Endothelial cell (in vitro differentiated cells): ENCODE measurements around the gene POLD2. TPM values are rescaled to one million over a fixed set of nuclear protein-coding genes. Genes with fewer than 3 reads are reported as not detected.

Source experiments
- DNase-seq: peaks from one replicate; pipeline ENCODE4 v3.0.0; 2021; ENCODE audit warnings: low spot score
- H3K27ac Mint-ChIP-seq: one replicate; pipeline ENCODE4 v1.8.0; 2021; ENCODE audit warnings: mixed read lengths, inconsistent platforms; ENCODE audit not compliant: unreplicated experiment
- H3K27me3 Mint-ChIP-seq: one replicate; pipeline ENCODE4 v1.8.0; 2021; ENCODE audit warnings: mild to moderate bottlenecking, moderate library complexity, mixed read lengths, inconsistent platforms; ENCODE audit not compliant: unreplicated experiment
- H3K36me3 Mint-ChIP-seq: one replicate; pipeline ENCODE4 v1.8.0; 2021; ENCODE audit warnings: mild to moderate bottlenecking, low read depth, mixed read lengths, inconsistent platforms; ENCODE audit not compliant: unreplicated experiment
- H3K4me1 Mint-ChIP-seq: one replicate; pipeline ENCODE4 v1.8.0; 2021; ENCODE audit warnings: mild to moderate bottlenecking, mixed read lengths, inconsistent platforms; ENCODE audit not compliant: unreplicated experiment
- H3K4me3 Mint-ChIP-seq: one replicate; pipeline ENCODE4 v1.8.0; 2021; ENCODE audit warnings: mild to moderate bottlenecking, mixed read lengths, inconsistent platforms; ENCODE audit not compliant: unreplicated experiment
- H3K9me3 Mint-ChIP-seq: one replicate; pipeline ENCODE4 v1.8.0; 2021; ENCODE audit warnings: mixed read lengths, inconsistent platforms; ENCODE audit not compliant: unreplicated experiment
- total RNA-seq: library from RNA; stranded (reverse); fragmentation: NEBNext Ultra II Directional; extraction: Animal tissue kit (Norgen Biotek cat#: 25700); gene quantifications from one replicate; pipeline ENCODE4 v1.2.1, GENCODE V29; 2021; ENCODE audit not compliant: unreplicated experiment
- TF ChIP-seq, protein P1 (sequence below): fragments of 200-600 bp; sonication (generic); IDR thresholded peaks from one replicate; pipeline ENCODE4 v1.5.0; 2021; ENCODE audit warnings: antibody characterized with exemption; ENCODE audit not compliant: unreplicated experiment

Gene POLD2
- total RNA-seq, 1 donor from 2014 or later = 39.9 TPM

- peaks cover 10% of the 10 kb centered on the region for H3K4me1 Mint-ChIP-seq
- H3K27me3 Mint-ChIP-seq = peaks cover 13% of the 10 kb centered on the region
- no peaks in the 10 kb centered on the region for H3K9me3 Mint-ChIP-seq
- H3K27ac Mint-ChIP-seq = no peak overlapping the region
- peaks cover under 1% of the 10 kb centered on the region for H3K36me3 Mint-ChIP-seq
- H3K4me3 Mint-ChIP-seq = no peak overlapping the region
- DNase-seq = no peak
- TF ChIP-seq, protein P1, sequence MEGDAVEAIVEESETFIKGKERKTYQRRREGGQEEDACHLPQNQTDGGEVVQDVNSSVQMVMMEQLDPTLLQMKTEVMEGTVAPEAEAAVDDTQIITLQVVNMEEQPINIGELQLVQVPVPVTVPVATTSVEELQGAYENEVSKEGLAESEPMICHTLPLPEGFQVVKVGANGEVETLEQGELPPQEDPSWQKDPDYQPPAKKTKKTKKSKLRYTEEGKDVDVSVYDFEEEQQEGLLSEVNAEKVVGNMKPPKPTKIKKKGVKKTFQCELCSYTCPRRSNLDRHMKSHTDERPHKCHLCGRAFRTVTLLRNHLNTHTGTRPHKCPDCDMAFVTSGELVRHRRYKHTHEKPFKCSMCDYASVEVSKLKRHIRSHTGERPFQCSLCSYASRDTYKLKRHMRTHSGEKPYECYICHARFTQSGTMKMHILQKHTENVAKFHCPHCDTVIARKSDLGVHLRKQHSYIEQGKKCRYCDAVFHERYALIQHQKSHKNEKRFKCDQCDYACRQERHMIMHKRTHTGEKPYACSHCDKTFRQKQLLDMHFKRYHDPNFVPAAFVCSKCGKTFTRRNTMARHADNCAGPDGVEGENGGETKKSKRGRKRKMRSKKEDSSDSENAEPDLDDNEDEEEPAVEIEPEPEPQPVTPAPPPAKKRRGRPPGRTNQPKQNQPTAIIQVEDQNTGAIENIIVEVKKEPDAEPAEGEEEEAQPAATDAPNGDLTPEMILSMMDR = no peak
Measured at GRCh38 chr7:44100458-44101302, 22.7 kb downstream of the POLD2 start.

GRCh38 chr7:44099669-44100068 is 23.7 kb downstream of the POLD2 start:
- Mint-ChIP-seq H3K36me3 (no peaks in the 10 kb centered on the region), H3K27ac (no peak overlapping the region), H3K4me1 (peaks cover 4% of the 10 kb centered on the region), H3K9me3 (no peaks in the 10 kb centered on the region), H3K27me3 (peaks cover 16% of the 10 kb centered on the region), H3K4me3 (no peak overlapping the region)
- TF ChIP-seq, protein P1 = no peak
- no peak for DNase-seq

DNA sequence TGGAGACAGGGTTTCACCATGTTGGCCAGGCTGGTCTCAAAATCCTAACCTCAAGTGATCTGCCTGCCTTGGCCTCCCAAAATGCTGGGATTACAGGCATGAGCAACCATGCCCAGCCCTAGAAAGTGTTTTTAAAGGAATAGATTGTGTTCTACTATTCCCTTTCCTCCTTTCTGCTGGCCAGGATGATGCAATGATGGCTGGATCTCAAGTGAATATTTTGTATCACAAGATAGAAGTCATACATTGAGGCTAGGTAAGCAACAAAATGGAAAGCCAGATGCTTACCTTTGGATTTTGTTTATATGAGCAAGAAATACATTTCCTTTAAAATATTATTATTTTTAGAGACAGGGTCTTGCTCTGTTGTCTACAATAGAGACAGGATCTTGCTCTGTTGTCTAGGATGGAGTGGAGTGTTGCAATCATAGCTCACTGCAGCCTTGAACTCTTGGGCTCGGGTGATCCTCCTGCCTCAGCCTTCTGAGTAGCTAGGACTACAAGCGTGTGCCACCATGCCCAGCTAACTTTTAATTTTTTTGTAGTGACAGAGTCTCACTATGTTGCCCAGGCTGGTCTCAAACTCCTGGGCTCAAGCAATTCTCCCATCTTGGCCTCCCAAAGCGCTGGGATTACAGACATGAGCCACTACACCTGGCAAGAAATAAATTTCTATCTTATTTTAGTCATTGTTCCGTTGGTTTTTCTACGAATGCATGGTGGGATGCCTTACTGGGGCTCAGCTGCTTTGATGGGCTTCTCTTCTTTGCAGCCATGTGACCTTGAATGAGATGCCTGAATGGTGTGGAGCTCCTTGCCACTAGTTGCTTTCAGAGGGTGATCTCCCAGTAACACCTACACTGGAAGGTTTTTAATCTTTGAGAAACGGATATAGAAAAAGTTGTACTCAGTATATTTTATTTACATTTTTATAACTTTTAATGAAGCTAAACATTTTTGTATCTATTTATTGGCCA is 25.0 kb downstream of the POLD2 start:
- Mint-ChIP-seq H3K36me3 (no peaks in the 10 kb centered on the region), H3K9me3 (no peaks in the 10 kb centered on the region), H3K27ac (no peak overlapping the region), H3K27me3 (peaks cover 17% of the 10 kb centered on the region), H3K4me1 (peaks cover 1% of the 10 kb centered on the region), H3K4me3 (no peak overlapping the region)
- no peak for DNase-seq
- TF ChIP-seq, protein P1 = no peak

DNA sequence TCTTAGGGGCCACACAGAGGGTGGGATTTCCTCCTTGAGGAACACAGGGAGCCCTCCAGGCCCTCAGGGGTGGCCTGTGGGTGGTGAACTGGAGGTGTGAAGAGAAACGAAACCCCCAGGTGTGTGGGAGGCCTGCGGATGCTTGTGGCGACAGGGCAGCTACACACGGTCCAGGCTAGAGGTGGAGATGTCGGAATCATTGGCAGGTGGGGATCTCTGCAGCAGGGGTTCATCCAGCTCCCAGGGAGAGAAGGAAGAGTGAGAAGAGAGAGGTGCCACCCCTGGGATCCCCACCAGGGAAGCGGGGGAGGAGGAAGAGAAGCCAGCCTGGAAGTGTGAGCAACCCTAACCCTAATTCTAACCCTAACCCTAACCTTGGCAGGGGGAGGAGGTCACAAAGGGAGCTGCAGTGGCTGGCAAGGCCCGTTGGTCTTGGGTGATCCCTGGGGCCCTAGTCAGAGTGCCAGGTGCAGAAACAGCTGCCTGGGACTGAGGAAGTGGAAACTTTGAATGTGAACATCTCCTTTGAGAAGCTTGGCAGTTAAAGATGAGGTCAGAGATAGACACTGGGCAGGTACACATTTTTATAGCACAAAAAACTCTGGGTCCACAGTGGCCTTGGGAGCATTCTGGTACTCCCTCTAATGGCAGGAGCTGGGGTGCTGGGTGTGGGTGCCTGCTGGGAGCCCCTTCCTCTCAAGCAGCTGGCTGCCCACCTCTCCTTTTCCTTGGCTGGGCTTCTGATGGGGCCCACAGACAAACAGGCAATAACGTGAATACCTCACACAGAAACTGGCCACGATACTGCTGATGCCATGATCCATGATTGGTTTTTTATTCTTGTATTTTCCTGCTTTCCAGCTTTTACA is 26.1 kb downstream of the POLD2 start:
- peak overlapping the region; percentile 31 for H3K4me3 Mint-ChIP-seq
- peaks cover 5% of the 10 kb centered on the region for H3K4me1 Mint-ChIP-seq

More for the DNA sequence above, 26.1 kb downstream of the POLD2 start:
- no peaks in the 10 kb centered on the region for H3K36me3 Mint-ChIP-seq
- no peak overlapping the region for H3K27ac Mint-ChIP-seq
- no peak for DNase-seq
- no peaks in the 10 kb centered on the region for H3K9me3 Mint-ChIP-seq
- peaks cover 12% of the 10 kb centered on the region for H3K27me3 Mint-ChIP-seq
- TF ChIP-seq, protein P1 = no peak
